CD4-positive, alpha-beta T cell (primary cell): Measurements from ENCODE around the gene RBM19. TPM values are rescaled to one million over a fixed set of nuclear protein-coding genes. Genes with fewer than 3 reads are reported as not detected.
"Not testable (repeated sequence)": the region's sequence is repeated elsewhere in the genome, so short reads cannot be mapped to it uniquely, and the experiment has no call there.

Experiments
- ATAC-seq: fragments of 200-7000 bp; cut with Tn5 transposase; one replicate; pipeline ENCODE4 v1.10.0; 2022; ENCODE audit warnings: mild to moderate bottlenecking; ENCODE audit not compliant: poor library complexity
- CTCF ChIA-PET: fragments of 350-600 bp; sonication (Branson Sonifier 250); formaldehyde crosslinking; loops from one replicate; lab custom pipeline; 2021; ENCODE audit warnings: antibody characterized with exemption, inconsistent platforms; lab: Charles Lee
- POLR2A ChIA-PET: fragments of 350-600 bp; sonication (Branson Sonifier 250); formaldehyde crosslinking; loops from one replicate; lab custom pipeline; 2021; ENCODE audit warnings: antibody characterized with exemption, inconsistent platforms; lab: Charles Lee
- DNase-seq, 14 experiments: peaks; one replicate each; pipeline ENCODE4 v3.0.0-alpha.2; 2013 to 2020; ENCODE audit warnings: mixed read lengths in 2 of 14
- H3K27ac ChIP-seq, 2 donors: one replicate each; pipeline versions ENCODE4 v1.5.1 to v1.7.0; 2013; ENCODE audit warnings: low read length in 2 of 2, low read depth in 1 of 2, mild to moderate bottlenecking in 1 of 2
- H3K27me3 ChIP-seq, 2 experiments: 1 replicate in 1 of 2; 2 replicates in 1 of 2; pipeline versions ENCODE4 v1.6.1 to v1.7.0; 2013; ENCODE audit warnings: low read length in 2 of 2, control low read depth in 1 of 2, mild to moderate bottlenecking in 1 of 2, moderate library complexity in 1 of 2; ENCODE audit not compliant: insufficient read depth in 2 of 2, control insufficient read depth in 1 of 2
- H3K36me3 ChIP-seq: one replicate; pipeline ENCODE4 v1.6.1; 2013; ENCODE audit warnings: low read length, control low read depth; ENCODE audit not compliant: insufficient read depth
- H3K4me1 ChIP-seq: one replicate; pipeline ENCODE4 v1.6.1; 2013; ENCODE audit warnings: low read length, control low read depth; ENCODE audit not compliant: insufficient read depth
- H3K4me3 ChIP-seq: one replicate; pipeline ENCODE4 v1.5.1; 2013; ENCODE audit warnings: mild to moderate bottlenecking, low read length, moderate library complexity
- H3K9me3 ChIP-seq, 2 experiments: 1 replicate in 1 of 2; 2 replicates in 1 of 2; pipeline versions ENCODE4 v1.6.1 to v1.7.0; 2013; ENCODE audit warnings: low read length in 2 of 2, mild to moderate bottlenecking in 2 of 2, control low read depth in 1 of 2, moderate library complexity in 1 of 2; ENCODE audit not compliant: control insufficient read depth in 1 of 2, insufficient read depth in 1 of 2
- H3K27ac Mint-ChIP-seq: one replicate; pipeline ENCODE4 v1.8.0; 2020; ENCODE audit warnings: mixed read lengths
- H3K27me3 Mint-ChIP-seq: one replicate; pipeline ENCODE4 v1.8.0; 2021; ENCODE audit warnings: mixed read lengths
- H3K36me3 Mint-ChIP-seq: one replicate; pipeline ENCODE4 v1.8.0; 2021; ENCODE audit warnings: low read depth, mixed read lengths
- H3K4me1 Mint-ChIP-seq: one replicate; pipeline ENCODE4 v1.8.0; 2021; ENCODE audit warnings: low read depth, mixed read lengths
- H3K4me3 Mint-ChIP-seq: one replicate; pipeline ENCODE4 v1.8.0; 2020; ENCODE audit warnings: mild to moderate bottlenecking, mixed read lengths
- H3K9me3 Mint-ChIP-seq: one replicate; pipeline ENCODE4 v1.8.0; 2020; ENCODE audit warnings: mixed read lengths
- CTCF ChIP-seq: fragments of 200-600 bp; IDR thresholded peaks from one replicate; pipeline ENCODE4 v1.8.0; 2022; ENCODE audit warnings: antibody characterized with exemption, mild to moderate bottlenecking
- intact Hi-C, 2 experiments: fragments of 100-400 bp; cut with DNase I in 1 of 2; cut with micrococcal nuclease in 1 of 2; formaldehyde crosslinking; loops; one replicate each; pipeline versions ENCODE4 v1.15.1 to v1.9.0; 2023 to 2025; cut with DNase I, micrococcal nuclease
- total RNA-seq, 174 experiments: library from RNA in 2 of 174; stranded (reverse) in 2 of 174; gene quantifications; one replicate each; pipeline ENCODE4 v1.2.3 and lab custom pipeline; 2021 to 2026

The RBM19 gene
- total RNA-seq, 2 experiments from 2014 or later: 57.1 to 58.5 TPM

DNA sequence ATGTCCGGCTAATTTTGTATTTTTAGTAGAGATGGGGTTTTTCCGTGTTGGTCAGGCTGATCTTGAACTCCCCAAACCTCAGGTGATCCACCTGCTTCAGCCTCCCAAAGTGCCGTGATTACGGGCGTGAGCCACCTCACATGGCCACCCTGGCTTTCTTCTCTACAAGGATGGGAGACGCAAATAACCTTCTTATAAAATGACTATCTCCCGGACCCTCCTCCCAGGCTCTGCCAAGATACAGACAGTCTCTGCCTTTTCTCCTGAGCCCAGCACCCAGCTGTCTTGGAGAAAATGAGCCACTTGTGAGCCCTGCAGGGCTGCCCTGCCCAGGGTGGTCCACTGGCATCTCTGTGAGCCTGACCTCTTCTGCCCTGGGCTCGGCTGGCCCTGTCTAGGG is 34.7 kb upstream of the RBM19 start:
- Mint-ChIP-seq H3K4me3 (no peak overlapping the region), H3K27me3 (peaks cover 49% of the 10 kb centered on the region), H3K9me3 (no peaks in the 10 kb centered on the region), H3K27ac (no peak overlapping the region), H3K36me3 (no peaks in the 10 kb centered on the region), H3K4me1 (no peaks in the 10 kb centered on the region)
- ATAC-seq: no peak
- peaks cover 9 to 19% of the 10 kb centered on the region in 2 experiments for H3K27me3 ChIP-seq
- ChIA-PET POLR2A (no interaction called here), CTCF (no interaction called here)
- TF ChIP-seq CTCF: no peak
- H3K4me1 ChIP-seq: no peaks in the 10 kb centered on the region
- no peaks in the 10 kb centered on the region for H3K36me3 ChIP-seq
- no peak overlapping the region for H3K27ac ChIP-seq
- H3K9me3 ChIP-seq: no peaks in the 10 kb centered on the region
- DNase-seq: no peak
- no peak overlapping the region for H3K4me3 ChIP-seq
- intact Hi-C loops: no loop called here

DNA sequence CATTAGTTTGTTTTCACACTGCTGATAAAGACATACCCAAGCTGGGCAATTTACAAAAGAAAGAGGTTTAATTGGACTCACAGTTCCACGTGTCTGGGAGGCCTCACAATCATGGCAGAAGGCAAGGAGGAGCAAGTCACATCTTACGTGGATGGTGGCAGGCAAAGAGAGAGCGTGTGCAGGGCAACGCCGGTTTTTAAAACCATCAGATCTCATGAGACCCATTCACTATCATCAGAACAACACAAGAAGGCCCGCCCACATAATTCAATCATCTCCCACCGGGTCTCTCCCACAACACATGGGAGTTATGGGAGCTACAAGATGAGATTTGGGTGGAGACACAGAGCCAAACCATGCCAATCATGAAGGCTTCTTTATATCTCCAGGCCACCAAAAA is 34.1 kb upstream of the RBM19 start:
- H3K27ac Mint-ChIP-seq, H3K27ac ChIP-seq, H3K4me3 Mint-ChIP-seq, POLR2A ChIA-PET, H3K9me3 ChIP-seq, H3K9me3 Mint-ChIP-seq, H3K4me3 ChIP-seq, CTCF ChIA-PET, intact Hi-C loops, DNase-seq, H3K36me3 Mint-ChIP-seq, H3K36me3 ChIP-seq, H3K4me1 ChIP-seq, H3K4me1 Mint-ChIP-seq, ATAC-seq: not testable (repeated sequence)
- peaks cover 9 to 13% of the 10 kb centered on the region in 2 experiments for H3K27me3 ChIP-seq
- peaks cover 55% of the 10 kb centered on the region for H3K27me3 Mint-ChIP-seq

- peaks cover 72% of the 10 kb centered on the region for H3K27me3 Mint-ChIP-seq
- no peak for ATAC-seq
- H3K4me3 Mint-ChIP-seq: no peak overlapping the region
- Histone ChIP-seq H3K36me3 (no peaks in the 10 kb centered on the region), H3K4me1 (no peaks in the 10 kb centered on the region), H3K4me3 (no peak overlapping the region), H3K27me3 (peaks cover 5 to 7% of the 10 kb centered on the region in 2 experiments), H3K9me3 (no peaks in the 10 kb centered on the region), H3K27ac (no peak overlapping the region)
- ChIA-PET CTCF (no interaction called here), POLR2A (no interaction called here)
- H3K4me1 Mint-ChIP-seq: no peaks in the 10 kb centered on the region
- H3K9me3 Mint-ChIP-seq: no peaks in the 10 kb centered on the region
- intact Hi-C loops: no loop called here
- TF ChIP-seq CTCF: no peak
- no peak overlapping the region for H3K27ac Mint-ChIP-seq
- H3K36me3 Mint-ChIP-seq: no peaks in the 10 kb centered on the region
- DNase-seq: no peak
Measured at GRCh38 chr12:113997365-113997764, 31.2 kb upstream of the RBM19 start.

GRCh38 chr12:113996026-113996425 is 29.9 kb upstream of the RBM19 start:
- DNase-seq (no peak), ATAC-seq (no peak)
- H3K4me3 ChIP-seq: no peak overlapping the region
- CTCF ChIA-PET: no interaction called here
- Mint-ChIP-seq H3K27ac (no peak overlapping the region), H3K27me3 (peaks cover 74% of the 10 kb centered on the region), H3K4me3 (no peak overlapping the region), H3K36me3 (no peaks in the 10 kb centered on the region), H3K9me3 (no peaks in the 10 kb centered on the region), H3K4me1 (no peaks in the 10 kb centered on the region)
- POLR2A ChIA-PET: no interaction called here
- TF ChIP-seq CTCF: no peak
- H3K4me1 ChIP-seq: no peaks in the 10 kb centered on the region
- H3K9me3 ChIP-seq: no peaks in the 10 kb centered on the region
- H3K27ac ChIP-seq: no peak overlapping the region
- peaks cover 7 to 12% of the 10 kb centered on the region in 2 experiments for H3K27me3 ChIP-seq
- intact Hi-C loops: no loop called here
- H3K36me3 ChIP-seq: no peaks in the 10 kb centered on the region
